ENCODE data around the gene ATG4C. TPM values are rescaled to one million over a fixed set of nuclear protein-coding genes. Genes with fewer than 3 reads are reported as not detected.

ATG4C gene
- total RNA-seq, 2 donors from 2014 or later, result 5.6 to 11.8 TPM

DNA sequence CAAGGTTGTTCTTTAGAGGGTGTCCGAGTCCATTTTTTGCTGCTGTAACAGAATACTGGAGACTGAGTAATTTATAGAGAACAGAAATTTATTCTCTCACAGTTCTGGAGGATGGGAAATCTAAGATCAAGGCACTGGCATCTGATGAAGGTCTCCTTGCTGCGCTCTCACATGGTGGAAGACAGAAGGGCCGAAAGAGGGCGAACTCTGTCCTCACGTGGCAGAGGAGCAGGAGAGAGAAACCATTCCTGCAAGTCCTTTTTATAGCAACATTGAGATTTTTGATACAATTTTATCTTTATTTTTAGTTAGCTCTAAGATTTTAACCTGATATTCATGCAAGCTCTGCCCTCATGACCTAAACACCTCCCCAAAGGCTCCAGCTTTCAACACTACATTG is 48.3 kb downstream of the ATG4C start:
- H3K9me3 ChIP-seq, result no peaks in the 10 kb centered on the region
- intact Hi-C loops (cut with DNase I), result no loop called here
- no peaks in the 10 kb centered on the region for H3K27me3 ChIP-seq (replicated peaks; ENCODE audit: insufficient read depth)
- 93% methylated on average over 5 of the region's 5 CpGs for whole genome bisulfite sequencing
- no peaks in the 10 kb centered on the region for H3K36me3 ChIP-seq
- TF ChIP-seq POLR2AphosphoS5 (IDR thresholded peaks at IDR 0.05) (no peak), POLR2A (IDR thresholded peaks at IDR 0.05) (no peak)
- TF ChIP-seq, protein P1, sequence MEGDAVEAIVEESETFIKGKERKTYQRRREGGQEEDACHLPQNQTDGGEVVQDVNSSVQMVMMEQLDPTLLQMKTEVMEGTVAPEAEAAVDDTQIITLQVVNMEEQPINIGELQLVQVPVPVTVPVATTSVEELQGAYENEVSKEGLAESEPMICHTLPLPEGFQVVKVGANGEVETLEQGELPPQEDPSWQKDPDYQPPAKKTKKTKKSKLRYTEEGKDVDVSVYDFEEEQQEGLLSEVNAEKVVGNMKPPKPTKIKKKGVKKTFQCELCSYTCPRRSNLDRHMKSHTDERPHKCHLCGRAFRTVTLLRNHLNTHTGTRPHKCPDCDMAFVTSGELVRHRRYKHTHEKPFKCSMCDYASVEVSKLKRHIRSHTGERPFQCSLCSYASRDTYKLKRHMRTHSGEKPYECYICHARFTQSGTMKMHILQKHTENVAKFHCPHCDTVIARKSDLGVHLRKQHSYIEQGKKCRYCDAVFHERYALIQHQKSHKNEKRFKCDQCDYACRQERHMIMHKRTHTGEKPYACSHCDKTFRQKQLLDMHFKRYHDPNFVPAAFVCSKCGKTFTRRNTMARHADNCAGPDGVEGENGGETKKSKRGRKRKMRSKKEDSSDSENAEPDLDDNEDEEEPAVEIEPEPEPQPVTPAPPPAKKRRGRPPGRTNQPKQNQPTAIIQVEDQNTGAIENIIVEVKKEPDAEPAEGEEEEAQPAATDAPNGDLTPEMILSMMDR (IDR thresholded peaks at IDR 0.05), result no peak
- H3K4me1 ChIP-seq (replicated peaks), result no peaks in the 10 kb centered on the region
- H3K4me3 ChIP-seq, result no peak overlapping the region
- DNase-seq (ENCODE audit: low spot score), result no peak
- H3K27ac ChIP-seq, result no peak overlapping the region

DNA sequence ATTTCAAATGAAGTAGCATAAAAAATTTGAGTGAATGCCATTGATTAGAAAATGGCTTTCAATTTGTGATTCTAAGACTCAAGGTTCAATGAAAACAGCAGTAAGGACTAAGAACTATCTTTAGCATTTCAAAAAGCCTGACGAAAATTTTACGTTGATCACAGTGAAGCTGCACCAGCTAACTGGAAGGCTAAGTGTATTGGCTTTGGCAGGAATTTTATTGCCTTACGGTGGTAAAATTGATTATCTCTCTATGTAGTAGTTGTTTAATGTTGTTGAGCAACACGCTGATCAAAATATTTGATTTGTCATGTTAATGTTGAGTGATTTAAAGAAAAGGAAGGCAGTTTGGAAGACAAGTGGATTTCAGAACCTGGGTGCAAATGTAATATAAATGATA is 49.6 kb downstream of the ATG4C start:
- no peak for DNase-seq (ENCODE audit: low spot score)
- H3K27me3 ChIP-seq (replicated peaks; ENCODE audit: insufficient read depth), result no peaks in the 10 kb centered on the region
- H3K9me3 ChIP-seq, result no peaks in the 10 kb centered on the region
- no peak overlapping the region for H3K27ac ChIP-seq
- H3K36me3 ChIP-seq, result no peaks in the 10 kb centered on the region
- intact Hi-C loops (cut with DNase I), result no loop called here
- WGBS, result 85% methylated on average over 4 of the region's 4 CpGs
- H3K4me3 ChIP-seq, result no peak overlapping the region
- TF ChIP-seq POLR2AphosphoS5 (IDR thresholded peaks at IDR 0.05), result no peak
- no peaks in the 10 kb centered on the region for H3K4me1 ChIP-seq (replicated peaks)

DNA sequence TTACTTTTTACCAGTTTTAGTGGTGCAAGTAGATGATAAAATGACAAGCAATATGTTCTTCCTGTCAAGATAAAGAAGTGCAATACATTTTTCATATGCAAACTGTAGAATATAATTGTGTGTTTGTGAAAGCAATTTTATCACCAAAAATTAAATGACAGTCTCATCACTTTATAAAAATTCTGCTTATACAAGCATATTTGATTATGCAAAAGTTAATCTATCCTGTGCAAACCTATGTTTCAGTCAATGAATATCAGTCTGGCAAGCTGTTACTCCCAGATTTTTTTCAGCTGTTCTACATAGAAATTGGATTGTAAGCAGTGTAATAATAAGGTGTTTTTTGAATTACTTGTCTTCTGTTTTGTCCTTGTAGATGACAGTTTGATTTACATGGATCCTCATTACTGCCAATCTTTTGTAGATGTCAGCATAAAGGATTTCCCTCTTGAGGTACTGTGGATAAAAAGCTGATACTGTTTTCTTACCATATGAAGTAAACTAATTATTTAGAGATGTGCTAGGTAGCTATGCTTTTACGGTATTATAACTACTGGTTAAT is 50.5 kb downstream of the ATG4C start:
- no peak overlapping the region for H3K27ac ChIP-seq
- H3K4me3 ChIP-seq, result no peak overlapping the region
- no peaks in the 10 kb centered on the region for H3K4me1 ChIP-seq (replicated peaks)
- H3K27me3 ChIP-seq (replicated peaks; ENCODE audit: insufficient read depth), result no peaks in the 10 kb centered on the region
- 97% methylated on average over 1 of the region's 1 CpG for WGBS
- no peaks in the 10 kb centered on the region for H3K9me3 ChIP-seq
- intact Hi-C loops (cut with DNase I), result no loop called here
- TF ChIP-seq, protein P1 (IDR thresholded peaks at IDR 0.05), result no peak
- no peak for TF ChIP-seq POLR2AphosphoS5 (IDR thresholded peaks at IDR 0.05)
- H3K36me3 ChIP-seq, result no peaks in the 10 kb centered on the region
- no peak for DNase-seq (ENCODE audit: low spot score)

DNA sequence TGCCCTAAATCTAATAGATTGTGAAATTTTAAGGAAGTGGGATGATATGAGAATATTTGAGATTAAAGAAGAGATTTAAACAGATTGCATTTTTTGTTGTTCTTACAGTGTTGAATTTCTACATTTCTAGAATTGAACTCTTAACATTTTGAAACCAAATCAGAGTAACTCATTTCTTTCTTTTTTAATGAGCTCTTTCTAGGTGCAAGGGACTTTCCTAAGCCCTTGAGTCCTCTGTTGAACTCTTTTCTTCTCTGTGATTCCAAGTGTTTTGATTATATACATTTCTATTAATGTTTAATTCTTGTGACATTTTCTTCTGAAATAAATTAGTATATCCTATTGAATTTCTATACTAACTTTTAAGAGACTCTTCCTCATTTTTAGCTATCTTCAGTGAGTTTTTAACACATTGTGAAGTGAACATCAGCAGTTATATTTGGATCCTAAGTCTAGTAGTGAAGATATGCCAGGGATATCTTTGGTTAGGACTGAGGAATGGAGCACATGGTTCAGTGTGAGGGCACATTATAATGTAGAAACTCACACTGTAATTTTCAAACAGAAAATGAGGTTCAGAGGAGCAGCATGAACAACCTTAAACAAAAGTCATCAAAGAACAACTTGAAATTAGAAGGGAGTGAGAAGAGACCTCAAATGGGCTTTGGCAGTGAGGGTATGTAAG is 53.1 kb downstream of the ATG4C start:
- Histone ChIP-seq H3K36me3 (no peaks in the 10 kb centered on the region), H3K4me1 (replicated peaks) (no peaks in the 10 kb centered on the region), H3K27me3 (replicated peaks; ENCODE audit: insufficient read depth) (no peaks in the 10 kb centered on the region), H3K4me3 (no peak overlapping the region), H3K9me3 (no peaks in the 10 kb centered on the region), H3K27ac (no peak overlapping the region)
- intact Hi-C loops (cut with DNase I), result no loop called here
- TF ChIP-seq, protein P1 (IDR thresholded peaks at IDR 0.05), result no peak
- TF ChIP-seq POLR2AphosphoS5 (IDR thresholded peaks at IDR 0.05) (no peak), POLR2A (IDR thresholded peaks at IDR 0.05) (no peak)
- DNase-seq (ENCODE audit: low spot score), result no peak

DNA sequence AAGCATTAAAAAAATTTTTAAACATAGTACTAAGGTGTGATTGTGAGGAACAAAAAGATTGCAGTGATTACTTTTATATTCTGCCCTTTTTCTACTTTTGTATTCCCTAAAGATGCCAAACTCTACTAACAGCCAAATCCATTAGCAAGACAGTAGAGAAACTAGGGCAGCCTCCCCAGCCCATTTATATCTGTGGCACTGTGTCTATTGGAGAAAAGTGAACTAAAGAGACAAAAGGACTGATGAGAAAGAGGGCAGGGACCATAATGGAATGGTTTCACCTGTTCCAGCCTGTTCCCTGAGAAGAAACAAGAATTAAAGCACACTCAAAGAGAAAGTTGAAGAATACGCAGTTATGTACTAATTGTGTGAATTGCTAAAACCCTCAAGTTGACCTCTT is 56.6 kb downstream of the ATG4C start:
- Histone ChIP-seq H3K9me3 (no peaks in the 10 kb centered on the region), H3K27ac (no peak overlapping the region), H3K36me3 (no peaks in the 10 kb centered on the region), H3K4me1 (replicated peaks) (no peaks in the 10 kb centered on the region), H3K27me3 (replicated peaks; ENCODE audit: insufficient read depth) (no peaks in the 10 kb centered on the region), H3K4me3 (no peak overlapping the region)
- no peak for DNase-seq (ENCODE audit: low spot score)
- WGBS, result 93% methylated on average over 1 of the region's 1 CpG
- no peak for TF ChIP-seq POLR2AphosphoS5 (IDR thresholded peaks at IDR 0.05)
- TF ChIP-seq, protein P1 (IDR thresholded peaks at IDR 0.05), result no peak
- TF ChIP-seq POLR2A (IDR thresholded peaks at IDR 0.05), result no peak
- intact Hi-C loops (cut with DNase I), result no loop called here

Measured in prostate gland (tissue), 2 donors.